ENCODE data around the gene DZIP3. TPM values are rescaled to one million over a fixed set of nuclear protein-coding genes. Genes with fewer than 3 reads are reported as not detected.
A peak's percentile ranks its signal among the peaks of the same experiment; 100 is the strongest.
"Not testable (repeated sequence)": the region's sequence is repeated elsewhere in the genome, so short reads cannot be mapped to it uniquely, and the experiment has no call there.

DZIP3 gene
- total and polyA plus RNA-seq, 4 experiments from 2014 or later = 8.9 to 18.5 (median 14.2) TPM

GRCh38 chr3:108605028-108605427 lies 15.5 kb downstream of the DZIP3 start:
- H3K4me1 Mint-ChIP-seq = peaks cover 38 to 50% (median 42%) of the 10 kb centered on the region in 4 donors
- Histone ChIP-seq H3K36me3 (ENCODE audit: insufficient read depth, low read length) (no peaks in the 10 kb centered on the region), H3K4me1 (ENCODE audit: insufficient read depth, low read length) (peaks cover 52% of the 10 kb centered on the region), H3K4me3 (ENCODE audit: low read length in 2 of 2) (no peak overlapping the region), H3K9me3 (ENCODE audit: control insufficient read depth in 1 of 2, low read length in 2 of 2) (no peaks in the 10 kb centered on the region), H3K27me3 (ENCODE audit: insufficient read depth, low read length) (no peaks in the 10 kb centered on the region), H3K27ac (ENCODE audit: low read depth, low read length) (no peak overlapping the region)
- peak overlapping the region in 4 of 8 donors; percentile 9 to 27 (median 21) for H3K4me3 Mint-ChIP-seq
- H3K27ac Mint-ChIP-seq = peak overlapping the region in 3 of 7 donors; percentile 3 to 62 (median 9)
- ChIA-PET POLR2A (ENCODE audit: partially characterized antibody) (interaction anchor here (1.0 to 10.2 kb wide), 5 partner anchors 11 to 382 kb away, joined by 3 to 298 read pairs (median 4); partner anchors contain the start of genes CIP2A and DZIP3), CTCF (ENCODE audit: partially characterized antibody) (interaction anchor here (0.8 to 5.0 kb wide), 7 partner anchors 14 to 310 kb away, joined by 3 to 67 read pairs (median 5); partner anchors contain the start of genes CIP2A and DZIP3)
- H3K36me3 Mint-ChIP-seq = peaks cover 12 to 23% of the 10 kb centered on the region in 2 donors
- no peak for DNase-seq
- no peaks in the 10 kb centered on the region for H3K27me3 Mint-ChIP-seq
- no peaks in the 10 kb centered on the region for H3K9me3 Mint-ChIP-seq
- intact Hi-C loops (cut with micrococcal nuclease) = no loop called here

GRCh38 chr3:108605491-108605890 lies 16.0 kb downstream of the DZIP3 start:
- no peak overlapping the region for H3K27ac ChIP-seq (ENCODE audit: low read depth, low read length)
- Mint-ChIP-seq H3K36me3 (peaks cover 16 to 27% of the 10 kb centered on the region in 2 donors), H3K27me3 (no peaks in the 10 kb centered on the region), H3K9me3 (no peaks in the 10 kb centered on the region), H3K27ac (peak overlapping the region in 4 of 7 donors; percentile 3 to 62 (median 32)), H3K4me1 (peaks cover 36 to 47% (median 42%) of the 10 kb centered on the region in 4 donors), H3K4me3 (peak overlapping the region in 4 of 8 donors; percentile 28 to 59 (median 36))
- no peaks in the 10 kb centered on the region for H3K9me3 ChIP-seq (ENCODE audit: control insufficient read depth in 1 of 2, low read length in 2 of 2)
- intact Hi-C loops (cut with micrococcal nuclease) = no loop called here
- peak in 2 of 5 donors; percentile 12 for DNase-seq
- POLR2A ChIA-PET (ENCODE audit: partially characterized antibody) = interaction anchor here (0.7 to 10.2 kb wide), 4 partner anchors 10 to 257 kb away, joined by 3 to 298 read pairs (median 5); partner anchors contain the start of genes CIP2A and DZIP3
- H3K36me3 ChIP-seq (ENCODE audit: insufficient read depth, low read length) = no peaks in the 10 kb centered on the region
- CTCF ChIA-PET (ENCODE audit: partially characterized antibody) = interaction anchor here (0.8 to 2.1 kb wide), 6 partner anchors 16 to 213 kb away, joined by 3 to 8 read pairs (median 5); partner anchors contain the start of genes CIP2A and DZIP3
- no peaks in the 10 kb centered on the region for H3K27me3 ChIP-seq (ENCODE audit: insufficient read depth, low read length)
- H3K4me3 ChIP-seq (ENCODE audit: low read length in 2 of 2) = no peak overlapping the region
- peaks cover 47% of the 10 kb centered on the region for H3K4me1 ChIP-seq (ENCODE audit: insufficient read depth, low read length)

GRCh38 chr3:108608750-108609149 lies 19.2 kb downstream of the DZIP3 start:
- Mint-ChIP-seq H3K36me3 (peaks cover 20 to 36% of the 10 kb centered on the region in 2 donors), H3K4me3 (no peak overlapping the region), H3K27me3 (no peaks in the 10 kb centered on the region), H3K9me3 (no peaks in the 10 kb centered on the region), H3K27ac (no peak overlapping the region), H3K4me1 (peaks cover 16 to 25% (median 23%) of the 10 kb centered on the region in 4 donors)
- H3K27me3 ChIP-seq (ENCODE audit: insufficient read depth, low read length) = no peaks in the 10 kb centered on the region
- DNase-seq = no peak
- H3K27ac ChIP-seq (ENCODE audit: low read depth, low read length) = no peak overlapping the region
- ChIA-PET CTCF (ENCODE audit: partially characterized antibody) (no interaction called here), POLR2A (ENCODE audit: partially characterized antibody) (no interaction called here)
- intact Hi-C loops (cut with micrococcal nuclease) = no loop called here
- H3K36me3 ChIP-seq (ENCODE audit: insufficient read depth, low read length) = no peaks in the 10 kb centered on the region
- peaks cover 25% of the 10 kb centered on the region for H3K4me1 ChIP-seq (ENCODE audit: insufficient read depth, low read length)
- no peaks in the 10 kb centered on the region for H3K9me3 ChIP-seq (ENCODE audit: control insufficient read depth in 1 of 2, low read length in 2 of 2)
- H3K4me3 ChIP-seq (ENCODE audit: low read length in 2 of 2) = no peak overlapping the region

GRCh38 chr3:108610651-108611050 lies 21.1 kb downstream of the DZIP3 start:
- Mint-ChIP-seq H3K9me3 (no peaks in the 10 kb centered on the region), H3K27ac (no peak overlapping the region), H3K4me3 (no peak overlapping the region), H3K36me3 (peaks cover 24 to 47% of the 10 kb centered on the region in 2 donors), H3K4me1 (peaks cover 3 to 10% (median 5%) of the 10 kb centered on the region in 4 donors), H3K27me3 (no peaks in the 10 kb centered on the region)
- Histone ChIP-seq H3K27me3 (ENCODE audit: insufficient read depth, low read length) (no peaks in the 10 kb centered on the region), H3K4me3 (ENCODE audit: low read length in 2 of 2) (no peak overlapping the region), H3K27ac (ENCODE audit: low read depth, low read length) (no peak overlapping the region), H3K9me3 (ENCODE audit: control insufficient read depth in 1 of 2, low read length in 2 of 2) (no peaks in the 10 kb centered on the region), H3K4me1 (ENCODE audit: insufficient read depth, low read length) (peaks cover 6% of the 10 kb centered on the region), H3K36me3 (ENCODE audit: insufficient read depth, low read length) (no peaks in the 10 kb centered on the region)
- no peak for DNase-seq
- ChIA-PET POLR2A (ENCODE audit: partially characterized antibody) (interaction anchor here (1.6 kb wide), 1 partner anchor 22 kb away, joined by 7 read pairs; the partner anchor contains the start of genes CIP2A and DZIP3), CTCF (ENCODE audit: partially characterized antibody) (interaction anchor here (1.9 kb wide), 1 partner anchor 8 kb away, joined by 4 read pairs; no protein-coding TSS in a partner anchor)
- intact Hi-C loops (cut with micrococcal nuclease) = no loop called here

- CTCF ChIA-PET (ENCODE audit: partially characterized antibody) = interaction anchor here (1.3 kb wide), 1 partner anchor 63 kb away, joined by 3 read pairs; no protein-coding TSS in a partner anchor
These were observed 26.6 kb downstream of the DZIP3 start for GRCh38 chr3:108616090-108616489.

GRCh38 chr3:108620250-108620649 lies 30.7 kb downstream of the DZIP3 start:
- no peak overlapping the region for H3K4me3 ChIP-seq (ENCODE audit: low read length in 2 of 2)
- ChIA-PET CTCF (ENCODE audit: partially characterized antibody) (interaction anchor here (1.2 kb wide), 1 partner anchor 17 kb away, joined by 5 read pairs; no protein-coding TSS in a partner anchor), POLR2A (ENCODE audit: partially characterized antibody) (no interaction called here)
- H3K9me3 ChIP-seq (ENCODE audit: control insufficient read depth in 1 of 2, low read length in 2 of 2) = no peaks in the 10 kb centered on the region
- H3K4me1 Mint-ChIP-seq = peaks cover 0 to 1% (median 0%) of the 10 kb centered on the region in 4 donors
- H3K36me3 Mint-ChIP-seq = peaks cover 21 to 39% of the 10 kb centered on the region in 2 donors
- H3K9me3 Mint-ChIP-seq = peaks cover 0 to 4% (median 0%) of the 10 kb centered on the region in 8 donors
- DNase-seq = no peak
- H3K27ac ChIP-seq (ENCODE audit: low read depth, low read length) = no peak overlapping the region
- intact Hi-C loops (cut with micrococcal nuclease) = no loop called here
- no peaks in the 10 kb centered on the region for H3K27me3 ChIP-seq (ENCODE audit: insufficient read depth, low read length)
- no peaks in the 10 kb centered on the region for H3K4me1 ChIP-seq (ENCODE audit: insufficient read depth, low read length)
- H3K36me3 ChIP-seq (ENCODE audit: insufficient read depth, low read length) = no peaks in the 10 kb centered on the region
- no peak overlapping the region for H3K27ac Mint-ChIP-seq
- H3K27me3 Mint-ChIP-seq = no peaks in the 10 kb centered on the region
- H3K4me3 Mint-ChIP-seq = no peak overlapping the region

More at GRCh38 chr3:108616090-108616489, 26.6 kb downstream of the DZIP3 start:
- H3K27me3 Mint-ChIP-seq; H3K4me3 Mint-ChIP-seq; H3K27me3 ChIP-seq (ENCODE audit: insufficient read depth, low read length); H3K4me1 Mint-ChIP-seq; intact Hi-C loops (cut with micrococcal nuclease); H3K4me3 ChIP-seq (ENCODE audit: low read length in 2 of 2); H3K27ac Mint-ChIP-seq; H3K9me3 ChIP-seq (ENCODE audit: control insufficient read depth in 1 of 2, low read length in 2 of 2); H3K27ac ChIP-seq (ENCODE audit: low read depth, low read length); H3K36me3 ChIP-seq (ENCODE audit: insufficient read depth, low read length); H3K4me1 ChIP-seq (ENCODE audit: insufficient read depth, low read length); H3K9me3 Mint-ChIP-seq; DNase-seq: not testable (repeated sequence)
- peaks cover 21 to 32% of the 10 kb centered on the region in 2 donors for H3K36me3 Mint-ChIP-seq
- POLR2A ChIA-PET (ENCODE audit: partially characterized antibody) = interaction anchor here (1.0 to 1.3 kb wide), 2 partner anchors 11 kb away, joined by 5 to 6 read pairs; no protein-coding TSS in a partner anchor

- no peak overlapping the region for H3K27ac Mint-ChIP-seq
- intact Hi-C loops (cut with micrococcal nuclease) = no loop called here
- CTCF ChIA-PET (ENCODE audit: partially characterized antibody) = no interaction called here
These were observed 34.0 kb downstream of the DZIP3 start for GRCh38 chr3:108623504-108623903.

More at GRCh38 chr3:108623504-108623903, 34.0 kb downstream of the DZIP3 start:
- Histone ChIP-seq H3K4me3 (ENCODE audit: low read length in 2 of 2) (no peak overlapping the region), H3K27me3 (ENCODE audit: insufficient read depth, low read length) (no peaks in the 10 kb centered on the region), H3K4me1 (ENCODE audit: insufficient read depth, low read length) (no peaks in the 10 kb centered on the region), H3K36me3 (ENCODE audit: insufficient read depth, low read length) (no peaks in the 10 kb centered on the region), H3K27ac (ENCODE audit: low read depth, low read length) (no peak overlapping the region), H3K9me3 (ENCODE audit: control insufficient read depth in 1 of 2, low read length in 2 of 2) (no peaks in the 10 kb centered on the region)
- peaks cover 25 to 47% of the 10 kb centered on the region in 2 donors for H3K36me3 Mint-ChIP-seq
- peaks cover 0 to 4% (median 0%) of the 10 kb centered on the region in 8 donors for H3K9me3 Mint-ChIP-seq
- no peak for DNase-seq
- POLR2A ChIA-PET (ENCODE audit: partially characterized antibody) = no interaction called here
- no peaks in the 10 kb centered on the region for H3K27me3 Mint-ChIP-seq
- H3K4me3 Mint-ChIP-seq = no peak overlapping the region
- peaks cover 0 to 1% (median 0%) of the 10 kb centered on the region in 4 donors for H3K4me1 Mint-ChIP-seq

Data from CD4-positive, alpha-beta memory T cell (primary cell).